Measurements from ENCODE around the gene MNT. TPM values are rescaled to one million over a fixed set of nuclear protein-coding genes. Genes with fewer than 3 reads are reported as not detected.

Gene MNT
- total and polyA plus RNA-seq, 2 of the 8 experiments (the other 6 are each of a cell fraction or from before 2014, with no cell fraction given): 5.0 to 17.3 TPM

DNA sequence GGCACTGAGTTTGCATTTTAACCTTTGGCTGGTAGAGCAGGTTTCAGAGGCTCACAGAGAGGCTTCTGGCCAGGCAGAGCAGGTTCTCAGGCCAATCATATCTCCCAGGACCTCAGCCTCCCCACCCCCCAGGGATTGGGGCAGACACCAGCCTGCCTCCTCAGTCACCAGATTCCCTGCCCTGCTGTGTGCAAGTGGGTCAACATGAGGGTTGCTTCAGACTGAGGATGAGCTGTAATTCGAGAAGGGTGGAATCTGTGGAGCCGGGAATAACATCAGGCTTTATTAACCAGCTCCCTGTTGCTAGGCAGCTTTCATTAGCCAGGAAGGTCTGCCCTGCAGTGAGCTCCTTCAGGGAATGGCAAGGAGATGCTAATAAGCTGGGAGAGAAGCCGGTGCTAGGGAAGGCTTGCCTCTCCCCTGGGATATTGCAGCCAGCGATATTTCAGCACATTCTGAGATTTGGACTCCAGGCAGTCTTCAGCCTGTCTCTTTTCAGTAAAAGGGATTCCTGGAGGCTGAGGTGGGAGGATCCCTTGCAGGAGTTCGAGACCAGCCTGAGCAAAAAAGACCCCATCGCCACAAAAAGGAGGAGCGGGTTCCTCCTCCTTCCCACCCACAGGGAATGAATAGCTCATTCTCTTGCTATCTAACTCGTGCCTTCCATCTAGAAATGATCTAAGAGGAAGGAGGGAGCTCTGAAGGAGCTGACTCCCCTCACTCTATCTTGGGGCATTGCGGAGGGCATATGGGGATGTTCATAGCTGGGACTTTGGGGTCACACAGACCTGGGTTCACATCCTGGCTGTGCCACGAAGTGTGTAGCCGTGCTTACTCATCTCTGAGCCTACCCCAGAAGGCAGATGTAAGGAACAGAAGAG, 52.8 kb downstream of the MNT start (continued):
- TF ChIP-seq EP300 (IDR thresholded peaks at IDR 0.05; ENCODE audit: borderline replicate concordance in 1 of 2, low read depth in 2 of 2, low read length in 2 of 2): peak in 1 of 2 experiments; percentile 74; a peak in 1 of 3 replicates
- TF ChIP-seq BACH1 (IDR thresholded peaks at IDR 0.05; ENCODE audit: low read length): no peak
- TF ChIP-seq POLR2A (IDR thresholded peaks at IDR 0.05; ENCODE audit: control extremely low read depth in 1 of 2, low read depth in 2 of 2, low read length in 2 of 2): peak; percentile 70 to 72
- peak; percentile 70 for TF ChIP-seq TAF7 (optimal IDR thresholded peaks at IDR 0.05; ENCODE audit: borderline replicate concordance, low read depth, low read length)
- peak; percentile 82; the same call in 1 of the 2 replicates for TF ChIP-seq SP1 (IDR thresholded peaks at IDR 0.05; ENCODE audit: low read depth, low read length)
- TF ChIP-seq RBBP5 (IDR thresholded peaks at IDR 0.05; ENCODE audit: borderline replicate concordance, low read depth, low read length): peak; percentile 83; the same call in 1 of the 2 replicates
- peak; percentile 88; the same call in 1 of the 2 replicates for TF ChIP-seq TAF1 (IDR thresholded peaks at IDR 0.05; ENCODE audit: low read depth, low read length)
- TF ChIP-seq KDM1A (IDR thresholded peaks at IDR 0.05; ENCODE audit: borderline replicate concordance, low read length): no peak
- peak; percentile 95 for TF ChIP-seq RFX5 (IDR thresholded peaks at IDR 0.05; ENCODE audit: borderline replicate concordance, low read depth, low read length)
- 0 out of 2 replicates have a peak, but pooled peaks have one; percentile 7 for TF ChIP-seq TCF12 (IDR thresholded peaks at IDR 0.05; ENCODE audit: low read depth, low read length)
- 0 out of 2 replicates have a peak, but pooled peaks have one; percentile 21 for TF ChIP-seq CREB1 (IDR thresholded peaks at IDR 0.05)
- peak; percentile 89 for TF ChIP-seq ASH2L (IDR thresholded peaks at IDR 0.05; ENCODE audit: low read length)
- TF ChIP-seq HDAC2 (IDR thresholded peaks at IDR 0.05; ENCODE audit: borderline replicate concordance in 1 of 2, low read depth in 2 of 2, low read length in 2 of 2): peak in 1 of 2 experiments; percentile 37; a peak in 1 of 4 replicates
